Mammary epithelial cell (primary cell): ENCODE results near the gene EDARADD.

Source experiments
- CTCF ChIP-seq, 2 donors: IDR thresholded peaks in 1 of 2; conservative IDR thresholded peaks in 1 of 2; 2 replicates each; pipeline ENCODE4 v1.5.1; 2011 to 2012; ENCODE audit warnings: inconsistent platforms in 2 of 2, low read length in 2 of 2, mild to moderate bottlenecking in 2 of 2, control low read depth in 1 of 2, low read depth in 1 of 2; ENCODE audit not compliant: insufficient read depth in 1 of 2; ENCODE audit errors: extremely low read depth in 1 of 2
- EZH2 ChIP-seq: IDR thresholded peaks from 2 replicates; pipeline ENCODE4 v1.6.1; 2012; ENCODE audit warnings: low read length, inconsistent platforms, borderline replicate concordance

- TF ChIP-seq CTCF (conservative IDR thresholded peaks at IDR 0.05 in 1 of 2, IDR thresholded peaks at IDR 0.05 in 1 of 2; ENCODE audit: extremely low read depth in 1 of 2, insufficient read depth in 1 of 2, low read depth in 1 of 2, low read length in 2 of 2) (no peak), EZH2 (no peak)
Observed at GRCh38 chr1:236377832-236378535, 16.1 kb upstream of the EDARADD start.
